ENCODE measurements around the gene RBL2. TPM values are rescaled to one million over a fixed set of nuclear protein-coding genes. Genes with fewer than 3 reads are reported as not detected.

RBL2 gene
- total and polyA plus RNA-seq, 2 of the 13 experiments (the other 11 are each of a cell fraction or from before 2014, with no cell fraction given): 41.2 to 60.9 TPM

GRCh38 chr16:53502331-53503269 is 68.3 kb downstream of the RBL2 start, which contains the start of gene AKTIP (continued):
- TF ChIP-seq ZSCAN29 (CRISPR knock-in tag; conservative IDR thresholded peaks at IDR 0.05): no peak; the same call in 1 of the 2 replicates
- no peak for TF ChIP-seq ZBED4 (CRISPR knock-in tag; IDR thresholded peaks at IDR 0.05; ENCODE audit: borderline replicate concordance)
- 0 out of 2 replicates have a peak, but pooled peaks have one; percentile 52 for TF ChIP-seq ZNF256 (CRISPR knock-in tag; conservative IDR thresholded peaks at IDR 0.05)
- 0 out of 2 replicates have a peak, but pooled peaks have one; percentile 24 for TF ChIP-seq BRCA1 (CRISPR knock-in tag; IDR thresholded peaks at IDR 0.05)
- no peak for TF ChIP-seq ZNF569 (CRISPR knock-in tag; IDR thresholded peaks at IDR 0.05; ENCODE audit: borderline replicate concordance)
- peak; percentile 65; the same call in 1 of the 2 replicates for TF ChIP-seq BRD4 (CRISPR knock-in tag; IDR thresholded peaks at IDR 0.05)
- TF ChIP-seq ZIK1 (CRISPR knock-in tag; IDR thresholded peaks at IDR 0.05; ENCODE audit: borderline replicate concordance, low read depth): no peak; the same call in 1 of the 2 replicates
- TF ChIP-seq PREB (CRISPR knock-in tag; IDR thresholded peaks at IDR 0.05): no peak
- TF ChIP-seq ZNF609 (CRISPR knock-in tag; IDR thresholded peaks at IDR 0.05; ENCODE audit: borderline replicate concordance): peak; percentile 54; the same call in 1 of the 2 replicates
- no peak for TF ChIP-seq SALL1 (CRISPR knock-in tag; IDR thresholded peaks at IDR 0.05)
- no peak for TF ChIP-seq NPAS2 (CRISPR knock-in tag; IDR thresholded peaks at IDR 0.05; ENCODE audit: borderline replicate concordance)
- TF ChIP-seq TCF7L2 (IDR thresholded peaks at IDR 0.05; ENCODE audit: low read depth, low read length): no peak

All from HepG2 (cell line).